ENCODE results near the gene BTBD10.

DNA sequence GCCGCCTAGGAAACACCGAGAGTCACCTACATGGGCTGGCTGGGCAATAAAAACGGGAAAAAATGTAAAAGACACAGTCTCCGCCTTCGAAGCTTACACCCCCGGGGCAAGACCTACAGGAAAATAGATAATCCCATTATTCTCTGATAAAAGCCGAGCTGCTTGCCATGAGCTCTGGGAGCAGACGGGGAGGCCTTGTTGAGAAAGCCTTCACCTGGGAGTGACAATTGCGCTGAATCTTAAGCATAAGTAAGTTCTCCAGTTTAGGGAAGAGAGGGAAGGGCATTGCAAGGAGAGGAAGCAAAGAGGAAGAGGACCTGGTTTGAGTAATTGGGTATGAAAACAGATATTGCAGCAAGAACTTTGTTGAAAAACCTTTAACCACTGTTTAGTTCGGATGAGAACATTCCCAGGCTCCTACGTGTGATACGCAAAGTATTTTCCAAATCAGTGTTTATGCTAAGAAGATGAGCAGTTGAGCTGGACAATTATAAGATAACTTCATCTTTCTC, 813 bp upstream of the BTBD10 start:
- TF ChIP-seq EZH2 (IDR thresholded peaks at IDR 0.05; ENCODE audit: insufficient read depth, poor library complexity, severe bottlenecking) (no peak), EZH2phosphoT487 (IDR thresholded peaks at IDR 0.05; ENCODE audit: insufficient read depth, low read depth) (no peak)

All from GM23248 (cell line).